Measurements from ENCODE around the gene WDR1.
A peak's percentile ranks its signal among the peaks of the same experiment; 100 is the strongest.

WDR1 gene

DNA sequence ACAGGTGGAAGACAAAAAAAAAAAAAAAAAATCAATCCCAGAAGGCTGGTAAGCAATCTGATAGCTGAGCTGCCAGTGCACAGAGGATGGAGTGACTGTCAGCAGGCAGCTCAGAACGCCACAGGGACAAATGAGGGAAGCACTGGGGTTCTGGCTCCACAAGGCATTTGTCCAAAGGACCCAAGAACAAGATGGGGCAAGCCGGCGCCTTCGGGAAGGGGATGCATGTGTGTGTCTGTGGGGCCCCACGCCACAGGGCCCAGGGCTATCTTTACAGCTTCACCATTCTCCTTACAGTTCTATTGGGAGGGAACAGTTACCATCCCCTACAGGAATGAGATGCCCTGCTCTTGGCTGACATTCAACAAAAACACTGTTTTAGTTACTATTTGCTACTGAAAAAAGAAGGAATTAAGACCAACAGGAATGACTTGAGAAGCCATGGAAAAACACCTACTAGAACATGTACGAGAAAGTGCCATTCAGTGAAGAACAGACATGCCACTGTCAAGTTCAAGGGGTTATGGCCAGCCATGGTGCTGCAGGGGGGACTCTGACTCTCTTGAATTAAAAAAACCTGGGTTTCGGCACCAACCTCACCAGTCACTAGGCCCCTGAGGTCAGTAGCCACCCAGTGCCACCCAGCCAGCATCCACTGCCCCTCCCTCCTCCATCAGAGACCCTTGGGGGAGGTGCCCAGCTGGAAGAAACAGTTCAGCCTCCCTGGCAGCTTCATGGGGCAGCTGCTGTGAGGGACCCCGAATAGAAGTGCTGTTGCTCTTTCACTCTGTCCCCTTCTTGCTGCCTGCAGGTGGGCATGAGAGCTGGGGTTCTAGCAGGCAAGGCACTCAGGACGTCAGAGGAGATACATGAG lies 18.5 kb downstream of the WDR1 start:
- DNase-seq, result no peak

DNA sequence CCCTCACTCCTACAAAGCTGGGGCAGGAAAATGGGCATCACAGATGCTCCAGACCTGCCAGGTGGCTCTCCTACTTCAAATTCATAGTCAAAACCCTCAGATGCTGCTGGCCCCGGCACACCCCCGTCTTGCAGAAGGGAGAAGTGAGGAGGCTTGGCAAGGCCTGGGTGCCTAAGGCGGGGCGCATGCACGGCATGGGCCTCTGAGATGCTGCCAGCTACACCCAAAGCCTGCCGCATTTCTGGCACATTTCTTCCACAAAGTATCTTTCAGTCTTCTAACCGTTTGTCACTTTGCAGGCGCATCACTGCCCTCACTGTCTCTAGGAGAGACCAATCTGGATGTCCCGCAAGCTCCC lies 19.6 kb downstream of the WDR1 start:
- no peak for DNase-seq

DNA sequence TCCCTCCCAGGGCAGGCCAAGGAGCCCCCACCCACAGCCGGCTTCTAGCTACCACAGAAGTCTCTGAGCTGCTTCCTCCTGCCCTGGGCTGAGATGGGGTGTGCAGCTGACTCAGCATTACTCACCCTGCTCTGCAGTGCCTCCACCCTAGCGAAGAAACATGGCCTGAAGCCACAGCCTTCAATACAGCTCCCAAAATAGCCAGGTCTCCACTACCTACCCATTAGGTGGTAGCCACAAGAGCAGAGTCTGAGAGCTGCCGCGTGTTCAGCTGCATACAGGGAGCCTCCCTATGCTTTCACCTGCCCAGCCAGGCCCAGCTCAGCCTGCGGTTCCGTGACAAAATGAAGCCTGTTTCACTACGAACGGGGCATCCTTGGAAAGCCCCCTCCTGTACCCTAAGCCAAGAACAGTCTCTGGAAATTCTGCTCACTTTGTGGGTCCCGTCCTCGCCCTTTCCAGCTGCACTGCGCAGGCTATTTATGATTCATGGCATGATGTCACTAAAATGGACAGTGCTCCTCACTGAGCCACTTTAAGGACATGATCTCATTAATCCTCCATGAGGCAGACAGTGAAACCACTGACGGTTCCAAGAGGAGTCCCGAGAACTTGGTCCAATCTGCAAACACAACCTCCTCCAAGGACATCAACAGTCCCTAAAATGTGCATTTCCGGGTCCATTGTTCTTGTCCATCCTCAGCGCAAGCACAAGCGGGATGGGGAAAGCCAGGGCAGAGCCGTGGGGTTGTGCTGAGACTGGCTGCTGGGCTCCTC lies 20.2 kb downstream of the WDR1 start:
- peak; percentile 90 for DNase-seq

DNA sequence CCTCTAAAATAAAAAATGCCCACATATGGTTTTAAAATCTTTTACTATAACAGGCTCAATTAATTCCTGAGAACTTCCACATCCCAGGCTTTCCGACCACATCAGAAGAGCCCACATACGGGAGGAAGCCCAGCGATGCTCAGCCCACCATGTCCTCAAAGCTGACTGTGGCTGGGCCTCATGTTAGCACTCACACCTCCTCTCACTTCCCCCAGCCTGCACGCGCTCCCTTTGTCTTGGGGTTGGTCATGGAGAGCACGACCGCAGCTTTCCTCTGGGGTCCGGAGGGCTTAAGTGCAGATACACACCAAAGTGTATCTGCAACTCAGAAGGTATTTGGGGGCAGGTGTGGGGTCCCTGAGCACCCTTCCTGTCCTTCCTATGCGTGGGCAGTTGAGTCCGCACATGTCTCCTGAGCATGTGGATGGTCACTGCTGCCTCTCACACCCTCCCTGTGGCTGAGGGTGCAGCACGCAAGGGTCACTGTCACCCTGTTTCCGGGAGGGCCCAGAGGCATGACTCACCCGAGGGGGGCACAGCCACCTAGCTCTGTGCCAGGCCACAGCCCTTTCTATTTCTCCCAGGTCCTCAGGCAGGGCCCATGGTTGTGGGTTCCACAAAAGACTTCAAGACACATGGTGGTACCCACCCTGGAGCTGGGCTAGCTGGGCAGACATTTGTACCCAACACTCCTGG lies 21.2 kb downstream of the WDR1 start:
- peak; percentile 35 for DNase-seq

DNA sequence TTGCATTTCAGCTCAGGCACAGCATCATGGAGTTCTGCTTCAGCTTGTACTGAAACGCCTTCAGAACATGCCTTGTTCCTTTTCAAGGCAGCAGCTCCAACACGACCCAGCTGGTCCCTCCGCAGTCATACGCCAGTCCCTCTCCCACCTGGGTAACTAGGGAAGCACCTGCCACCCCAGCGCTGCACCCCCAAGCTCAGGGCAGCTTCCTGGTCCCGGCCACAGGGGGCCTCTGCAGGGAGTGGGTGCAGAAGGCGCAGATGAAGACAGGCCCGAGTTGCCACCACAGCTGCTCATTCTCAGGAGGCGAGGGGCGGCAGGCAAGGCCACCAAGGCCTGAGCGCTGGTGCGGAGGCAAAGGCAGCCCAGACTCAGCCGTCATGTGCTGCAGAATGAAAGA lies 21.8 kb downstream of the WDR1 start:
- no peak for DNase-seq

DNA sequence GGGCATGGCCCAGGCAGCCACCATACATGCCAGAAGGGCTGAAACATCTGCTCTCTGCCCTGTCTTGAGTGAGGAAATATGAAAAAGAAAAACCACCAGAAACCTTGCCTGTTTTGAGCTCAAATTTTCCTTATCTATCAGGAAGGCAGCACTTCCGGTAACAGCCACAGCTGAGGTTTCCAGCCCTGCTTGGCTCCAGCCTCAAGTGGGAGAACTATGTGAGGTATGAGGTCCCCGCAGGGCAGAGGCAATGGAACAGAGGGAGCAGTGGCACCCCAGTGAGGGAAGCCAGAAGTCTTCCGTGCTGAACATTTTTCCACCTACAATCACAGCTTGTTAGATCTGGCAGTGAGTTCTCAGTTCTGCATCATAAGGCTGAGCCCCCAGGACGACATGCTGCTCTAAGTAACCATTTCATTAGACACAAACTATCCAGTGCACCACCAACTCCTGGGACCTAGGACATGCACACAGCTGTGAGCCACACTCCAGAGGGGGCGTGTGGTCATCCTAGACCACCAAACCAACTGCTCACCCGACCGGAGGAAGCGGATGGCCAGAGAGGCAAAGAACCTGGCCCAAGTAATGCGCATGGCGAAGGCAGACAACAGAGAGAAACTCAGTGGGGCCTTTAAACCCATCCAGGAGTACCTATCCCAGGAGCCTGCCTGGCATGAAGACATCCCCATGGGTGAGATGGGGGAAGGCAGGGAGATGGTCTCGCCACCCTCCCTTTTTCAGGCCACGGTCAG lies 22.6 kb downstream of the WDR1 start:
- peak; percentile 57 for DNase-seq

DNA sequence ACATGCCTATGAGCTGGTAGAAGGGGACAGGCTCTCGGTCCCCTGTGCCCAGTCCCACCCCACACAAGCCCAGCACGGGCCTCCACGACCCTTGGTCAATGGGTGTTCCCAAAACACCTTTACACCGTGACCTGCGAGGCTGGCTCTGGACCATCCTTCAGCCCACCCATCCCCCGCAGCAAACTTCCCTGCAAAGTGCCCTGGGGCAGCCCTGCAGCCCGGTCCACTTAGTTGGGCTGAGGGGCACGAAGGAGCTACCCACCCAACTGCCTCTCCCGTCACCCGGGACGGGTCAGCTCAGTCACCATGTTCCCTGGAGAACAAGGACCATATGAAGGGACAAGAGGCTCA lies 23.4 kb downstream of the WDR1 start:
- DNase-seq, result no peak

DNA sequence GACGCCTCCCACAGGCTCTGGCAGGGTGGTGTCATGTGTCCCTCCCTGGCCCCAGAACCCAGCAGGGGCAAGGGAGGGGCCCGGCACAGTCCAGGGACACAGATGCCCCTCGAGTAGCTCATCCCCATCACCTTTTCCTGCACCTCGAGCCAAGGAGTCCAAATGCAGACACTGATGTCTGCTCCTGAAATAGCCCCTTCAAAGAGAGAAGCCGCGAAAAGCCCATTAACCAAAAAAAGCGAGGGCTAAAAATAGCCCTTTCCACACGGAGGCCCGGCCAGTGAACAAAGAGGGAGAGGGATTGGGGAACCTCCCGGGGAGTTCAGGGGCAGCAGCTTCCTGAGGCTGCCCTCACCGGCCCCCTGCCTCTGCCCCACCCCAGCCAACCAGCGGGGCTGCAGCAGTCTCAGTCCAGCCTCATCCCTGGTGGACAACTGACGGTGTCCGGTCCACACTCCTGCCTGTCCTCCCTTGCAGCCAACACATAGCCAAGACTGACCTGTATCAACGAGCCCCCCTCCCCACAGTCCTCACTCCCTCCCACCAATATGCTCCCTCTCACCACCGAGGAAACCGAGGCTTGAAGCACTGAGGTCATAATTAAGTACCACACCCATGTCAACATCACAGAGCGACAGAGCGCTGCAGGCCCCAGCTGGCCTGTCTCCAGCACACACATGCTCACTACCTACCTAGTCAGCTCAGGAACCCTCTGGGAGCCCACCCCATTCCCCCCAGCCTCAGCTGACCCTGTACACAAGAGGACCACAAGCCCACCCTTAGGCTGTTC lies 23.9 kb downstream of the WDR1 start:
- no peak for DNase-seq

DNA sequence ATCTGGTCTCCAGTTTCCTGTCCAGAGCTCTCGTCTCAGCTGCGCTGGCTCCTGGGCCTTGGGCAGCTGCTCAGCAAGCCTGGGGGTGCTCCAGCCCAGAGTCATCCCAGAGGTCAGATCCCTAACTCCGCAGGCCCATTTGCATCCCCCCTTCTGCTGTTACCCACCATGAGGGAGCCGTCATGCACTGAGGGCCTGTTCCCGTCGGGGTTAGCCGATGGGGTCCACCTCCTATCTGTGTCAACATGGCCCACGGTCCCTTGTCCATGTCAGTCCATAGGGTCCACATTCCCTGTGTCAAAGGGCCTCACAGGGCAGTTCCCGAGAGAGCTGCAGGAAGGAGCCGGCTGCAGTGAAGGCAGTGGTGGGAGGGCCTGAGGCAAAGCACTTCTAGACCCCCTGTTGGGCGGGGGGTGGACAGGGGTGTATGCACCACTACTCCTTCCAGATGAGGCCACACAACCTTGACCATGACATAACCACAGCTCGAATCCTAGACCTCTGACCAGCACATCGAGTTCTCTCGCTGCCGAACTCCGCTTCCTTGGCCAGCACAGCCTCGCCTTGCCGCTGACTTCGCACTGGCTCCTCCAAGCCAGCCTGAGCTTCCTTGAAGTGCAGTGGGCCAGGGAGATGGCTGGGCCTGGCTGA lies 24.9 kb downstream of the WDR1 start:
- DNase-seq, result no peak

DNA sequence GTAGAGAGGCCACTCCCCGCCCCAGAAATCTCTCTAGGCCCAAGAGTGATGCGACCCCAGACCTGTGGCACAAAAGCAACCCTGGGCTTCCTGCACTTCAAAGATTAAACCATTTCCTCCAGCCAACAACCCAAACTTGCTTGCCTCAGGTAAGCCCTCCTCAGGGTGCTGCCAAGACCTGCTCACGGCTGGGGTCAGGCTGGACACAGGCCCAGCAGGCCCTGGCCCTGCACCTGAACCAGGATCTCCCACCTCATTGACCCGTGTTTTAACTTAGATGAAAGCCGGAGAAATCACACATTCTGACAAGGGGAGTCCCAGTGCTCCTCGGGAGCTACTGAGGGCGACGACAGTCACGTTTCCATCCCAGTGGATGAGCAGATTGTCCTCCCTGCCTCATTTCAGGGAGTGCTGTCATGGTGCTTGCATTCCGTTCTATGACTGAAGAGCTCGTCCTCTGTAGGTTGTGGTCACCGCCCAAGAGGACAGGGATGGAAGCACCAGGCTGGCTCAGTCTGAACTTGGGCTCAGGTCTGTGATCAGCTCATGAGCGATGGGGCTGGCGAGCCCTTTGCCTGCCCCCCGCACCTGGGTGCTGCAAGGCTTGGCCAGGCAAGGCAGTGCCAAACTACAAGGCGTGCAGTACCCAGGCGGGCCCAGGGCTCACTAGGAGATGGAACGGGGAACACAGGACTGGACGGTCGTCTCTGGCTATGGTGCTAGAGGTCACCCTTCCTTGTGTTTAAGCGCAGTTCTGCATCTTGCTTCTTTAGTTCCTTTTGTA lies 25.9 kb downstream of the WDR1 start:
- DNase-seq, result no peak

DNA sequence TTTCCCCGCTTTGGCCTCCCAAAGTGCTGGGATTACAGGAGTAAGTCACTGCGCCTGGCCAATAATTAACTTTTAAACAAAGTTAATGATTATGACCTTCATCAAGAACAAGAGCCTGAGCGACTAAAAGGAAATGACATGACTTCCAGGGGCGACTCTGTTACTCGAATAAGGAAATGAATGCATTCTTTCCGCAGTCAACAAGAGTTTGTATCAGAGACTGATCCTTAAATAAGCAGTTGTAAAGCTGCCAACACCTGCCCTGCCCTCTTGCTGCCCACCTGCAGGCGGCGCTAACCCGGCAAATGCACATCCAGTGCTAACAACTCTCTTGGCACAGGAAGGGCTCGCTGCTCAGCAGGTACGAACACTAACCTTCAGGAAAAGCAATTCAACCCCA lies 27.3 kb downstream of the WDR1 start:
- peak; percentile 43 for DNase-seq

DNA sequence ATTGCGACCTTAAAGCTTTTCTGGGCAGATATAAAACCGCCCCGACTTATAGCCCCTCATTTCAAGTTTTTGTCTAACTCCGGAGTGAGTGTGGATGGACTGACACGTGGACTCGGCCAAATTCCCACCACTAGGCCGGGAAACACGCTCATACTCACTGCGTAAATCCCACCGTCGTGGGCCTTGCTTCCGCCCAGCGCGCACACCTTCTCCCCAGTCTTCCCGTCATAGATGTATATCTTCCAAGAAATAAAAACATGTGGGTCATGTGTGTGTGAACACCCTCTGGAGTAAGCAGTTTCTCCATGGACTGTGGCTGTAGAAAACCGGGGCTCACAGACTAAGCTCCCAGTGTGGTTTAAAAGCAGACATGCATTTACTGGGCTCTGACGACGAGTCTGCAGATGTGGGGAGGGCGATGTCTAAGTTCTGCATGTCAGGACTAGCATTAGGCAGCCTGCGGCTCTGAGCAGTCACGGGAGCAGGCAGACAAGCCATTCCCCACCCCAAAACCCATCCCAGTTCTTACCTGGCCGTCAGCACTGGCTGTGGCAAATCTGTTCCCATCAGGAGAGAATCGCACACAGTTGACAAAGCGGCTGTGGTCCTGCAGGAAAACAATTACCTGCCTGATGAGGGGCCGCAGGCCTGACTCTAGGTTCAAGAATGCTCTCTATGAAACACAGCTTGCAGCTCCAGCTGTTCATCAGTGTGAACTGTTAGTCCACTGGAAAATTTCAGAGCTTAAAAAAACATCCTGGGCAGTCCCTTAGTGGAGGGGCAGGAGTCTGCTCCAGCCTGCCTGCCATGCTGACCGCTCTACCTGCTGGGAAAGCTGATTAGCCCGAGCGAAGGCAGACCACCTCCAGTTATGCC lies 28.2 kb downstream of the WDR1 start:
- DNase-seq, result no peak

DNA sequence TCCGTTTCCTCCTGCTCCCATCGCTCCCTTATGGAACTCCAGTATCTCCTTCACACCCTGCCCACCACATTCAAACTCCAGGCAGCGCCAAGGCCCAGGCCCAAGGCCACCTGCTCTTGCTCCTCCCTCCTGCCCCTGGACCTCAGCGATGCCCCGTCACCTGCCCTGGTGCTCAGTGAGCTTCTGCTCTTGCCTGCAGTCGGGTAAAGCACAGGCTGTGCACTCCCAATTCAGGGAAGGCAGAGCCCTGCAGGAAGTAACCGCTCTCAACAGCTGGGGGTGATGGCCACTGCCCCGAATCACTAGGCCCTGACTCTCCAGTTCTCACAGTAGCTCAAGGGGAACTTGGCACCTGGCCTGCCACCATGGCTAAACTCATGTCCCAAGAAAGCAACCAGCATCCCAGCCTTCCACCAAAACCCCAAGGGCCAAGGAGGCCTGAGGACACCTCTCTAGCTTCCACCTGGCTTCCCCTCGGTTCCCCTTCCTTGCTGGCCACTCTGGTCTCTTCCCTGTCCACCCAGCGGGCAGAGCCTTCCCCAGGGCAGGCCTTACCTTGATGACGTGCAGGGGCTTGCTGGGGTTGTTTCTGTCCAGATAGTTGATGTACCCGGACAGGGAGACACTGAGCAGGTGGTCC lies 29.3 kb downstream of the WDR1 start:
- no peak for DNase-seq

DNA sequence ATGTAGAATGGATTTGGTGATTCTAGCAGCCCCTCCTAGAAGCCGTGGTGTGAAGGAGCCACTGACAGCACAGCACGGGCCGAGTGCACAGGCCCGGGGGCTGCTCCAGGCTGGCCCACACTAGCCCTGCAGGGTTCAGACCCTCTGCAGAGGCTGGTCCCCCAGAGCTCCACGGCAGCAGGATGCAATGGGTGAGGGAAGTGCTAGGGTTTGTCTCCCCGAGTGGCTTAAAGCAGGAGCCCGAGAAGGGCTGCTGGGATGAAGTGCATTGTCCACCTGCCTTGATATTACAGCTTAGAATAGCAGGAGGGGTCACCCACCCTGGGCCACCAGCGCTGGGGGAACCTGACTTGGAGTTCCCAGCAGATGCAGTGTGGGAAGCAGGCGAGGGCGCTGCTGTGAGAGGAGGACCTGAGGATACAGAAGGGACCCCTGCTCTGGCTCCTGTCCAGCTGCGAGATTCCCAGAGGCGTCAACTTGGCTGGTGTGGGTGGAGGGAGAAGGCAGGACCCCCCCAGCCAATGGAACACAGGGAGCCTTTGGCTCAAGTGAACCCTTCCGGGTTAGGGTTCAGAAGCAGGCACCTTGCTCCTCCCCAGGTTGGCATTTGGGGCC lies 30.0 kb downstream of the WDR1 start:
- DNase-seq, result no peak

DNA sequence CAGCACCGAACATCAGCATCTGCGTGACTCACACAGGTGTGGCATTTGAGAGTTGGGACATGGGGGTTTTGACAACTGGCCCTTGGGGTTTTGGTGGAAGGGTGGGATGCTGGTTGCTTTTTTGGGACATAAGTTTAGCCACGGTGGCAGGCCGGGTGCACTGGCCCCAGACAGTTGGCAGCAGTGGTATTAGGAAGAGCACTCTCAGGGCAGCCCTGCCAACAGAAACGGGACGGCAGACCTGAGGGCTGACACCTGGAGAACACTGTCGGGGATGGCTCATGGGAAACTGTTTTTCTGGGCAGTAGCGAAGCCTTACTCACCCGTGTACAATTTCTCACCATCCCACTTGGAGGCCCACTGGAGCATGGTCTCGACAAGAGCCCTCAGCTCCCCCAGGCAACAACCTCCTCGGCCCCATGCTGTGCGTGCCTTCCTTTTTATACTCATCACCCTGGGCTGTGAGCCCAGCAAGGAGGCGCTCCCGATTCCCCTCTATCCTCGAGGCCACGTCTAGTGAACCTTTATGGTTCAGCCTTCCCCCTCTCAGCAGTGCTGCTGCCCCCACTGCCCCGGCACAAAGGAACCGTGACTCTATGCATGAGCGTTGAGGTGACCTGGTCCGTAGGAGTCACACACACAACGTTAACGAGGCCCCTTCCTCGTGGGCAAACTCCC lies 30.6 kb downstream of the WDR1 start:
- no peak for DNase-seq

DNA sequence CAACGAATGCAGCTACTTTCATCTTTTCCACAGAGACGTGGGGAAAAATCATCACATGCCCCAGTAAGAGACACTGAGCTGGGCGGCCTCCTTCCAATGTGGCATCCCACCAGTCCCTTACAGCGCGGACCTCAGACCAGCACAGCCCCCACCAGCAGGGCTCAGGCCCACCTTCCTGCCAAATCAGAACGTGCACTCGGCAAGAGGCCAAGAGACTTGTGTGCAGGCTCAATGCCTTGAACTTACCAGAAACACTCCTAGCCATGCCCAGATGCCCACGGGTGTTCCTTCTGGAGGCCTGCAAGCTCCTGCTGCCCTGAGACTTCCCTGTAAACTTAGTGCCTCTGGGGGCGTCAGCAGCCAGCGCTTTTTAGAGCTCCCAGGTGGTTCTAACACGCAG lies 31.2 kb downstream of the WDR1 start:
- no peak for DNase-seq

DNA sequence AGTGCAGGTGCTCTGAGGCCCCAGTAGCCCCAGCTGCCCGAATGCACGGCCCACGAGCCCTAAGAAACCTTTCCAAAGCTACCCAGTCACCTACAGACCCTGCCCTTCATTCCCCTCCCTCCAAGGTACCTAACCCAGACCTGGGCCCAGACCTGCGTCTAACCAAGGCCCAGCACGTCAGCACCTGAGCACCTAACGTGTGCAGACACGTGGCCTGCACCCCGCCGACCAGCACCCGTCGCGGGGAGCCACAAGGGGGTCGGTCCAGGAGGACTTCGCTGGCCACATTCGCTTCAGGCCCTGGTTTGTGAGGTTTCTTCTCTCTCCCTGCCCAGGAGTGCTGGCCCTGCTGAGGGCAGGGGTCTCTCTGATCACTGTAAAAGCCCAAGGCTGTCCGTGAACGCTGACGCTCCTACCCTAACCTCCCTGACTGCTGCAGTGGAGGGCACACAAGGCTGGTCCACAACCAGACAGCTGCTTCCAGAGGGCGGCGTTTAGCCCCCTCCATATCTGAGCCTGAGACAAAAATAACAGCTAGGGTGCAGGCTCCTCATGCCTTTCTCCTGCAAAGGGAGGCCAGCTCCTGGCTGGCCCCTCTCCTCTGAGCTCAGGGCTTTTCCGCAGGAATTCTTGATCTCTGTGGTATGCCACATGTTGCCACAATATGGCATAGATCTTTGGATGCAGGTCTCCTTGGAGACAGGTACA lies 31.8 kb downstream of the WDR1 start:
- DNase-seq, result peak; percentile 0
